HG02763 (cell line): ENCODE measurements around the gene CDK4.
A peak's percentile ranks its signal among the peaks of the same experiment; 100 is the strongest.
"Not testable (repeated sequence)": the region's sequence is repeated elsewhere in the genome, so short reads cannot be mapped to it uniquely, and the experiment has no call there.

Experiments used
- ATAC-seq: cut with Tn5 transposase; IDR thresholded peaks from one replicate; pipeline ENCODE4 v1.9.1; 2021; ENCODE audit warnings: mild to moderate bottlenecking, moderate library complexity; ENCODE audit not compliant: unreplicated experiment

Gene CDK4

GRCh38 chr12:57751788-57752667 is at the start of gene CDK4:
CDK4 (minus strand) TSS chr12:57752310; CDS start chr12:57751717, 593 bp downstream.
- ATAC-seq = peak; percentile 78

- no peak for ATAC-seq
These were observed 48.9 kb upstream of the CDK4 start for GRCh38 chr12:57800965-57801364.

- no peak for ATAC-seq
These were observed 45.8 kb upstream of the CDK4 start for GRCh38 chr12:57797933-57798332.

GRCh38 chr12:57796996-57797395 is 44.9 kb upstream of the CDK4 start:
- no peak for ATAC-seq

GRCh38 chr12:57795354-57795753 is 43.2 kb upstream of the CDK4 start:
- ATAC-seq = no peak

- no peak for ATAC-seq
These were observed 41.8 kb upstream of the CDK4 start for GRCh38 chr12:57793920-57794319.

GRCh38 chr12:57783861-57784260 is 31.8 kb upstream of the CDK4 start:
- ATAC-seq = no peak

- no peak for ATAC-seq
These were observed 31.3 kb upstream of the CDK4 start for GRCh38 chr12:57783466-57783801.

GRCh38 chr12:57782608-57783465 is 30.7 kb upstream of the CDK4 start, which contains the start of gene TSFM:
TSFM (plus strand) TSS chr12:57782787; CDS start chr12:57782802, 15 bp downstream.
- ATAC-seq = peak; percentile 91

- no peak for ATAC-seq
These were observed 30.1 kb upstream of the CDK4 start for GRCh38 chr12:57782243-57782607.

GRCh38 chr12:57781801-57782200 is 29.7 kb upstream of the CDK4 start:
- ATAC-seq = no peak

GRCh38 chr12:57781244-57781643 is 29.1 kb upstream of the CDK4 start:
- ATAC-seq = no peak

- no peak for ATAC-seq
These were observed 28.3 kb upstream of the CDK4 start for GRCh38 chr12:57780284-57780897.

- no peak for ATAC-seq
These were observed 27.6 kb upstream of the CDK4 start for GRCh38 chr12:57779736-57780135.

GRCh38 chr12:57777911-57778310 is 25.8 kb upstream of the CDK4 start:
- no peak for ATAC-seq

- no peak for ATAC-seq
These were observed 25.3 kb upstream of the CDK4 start for GRCh38 chr12:57777367-57777766.

GRCh38 chr12:57776247-57776587 is 24.1 kb upstream of the CDK4 start:
- ATAC-seq = no peak

GRCh38 chr12:57775563-57776246 is 23.6 kb upstream of the CDK4 start:
- ATAC-seq = no peak

GRCh38 chr12:57775044-57775443 is 22.9 kb upstream of the CDK4 start:
- no peak for ATAC-seq

GRCh38 chr12:57774634-57775033 is 22.5 kb upstream of the CDK4 start:
- ATAC-seq = not testable (repeated sequence)
